GM21515 (cell line): ENCODE data around the gene SMOC2.
"Not testable (repeated sequence)": the region's sequence is repeated elsewhere in the genome, so short reads cannot be mapped to it uniquely, and the experiment has no call there.

Source experiments
- ATAC-seq: cut with Tn5 transposase; IDR thresholded peaks from one replicate; pipeline ENCODE4 v1.9.1; 2021; ENCODE audit not compliant: unreplicated experiment

Gene SMOC2

DNA sequence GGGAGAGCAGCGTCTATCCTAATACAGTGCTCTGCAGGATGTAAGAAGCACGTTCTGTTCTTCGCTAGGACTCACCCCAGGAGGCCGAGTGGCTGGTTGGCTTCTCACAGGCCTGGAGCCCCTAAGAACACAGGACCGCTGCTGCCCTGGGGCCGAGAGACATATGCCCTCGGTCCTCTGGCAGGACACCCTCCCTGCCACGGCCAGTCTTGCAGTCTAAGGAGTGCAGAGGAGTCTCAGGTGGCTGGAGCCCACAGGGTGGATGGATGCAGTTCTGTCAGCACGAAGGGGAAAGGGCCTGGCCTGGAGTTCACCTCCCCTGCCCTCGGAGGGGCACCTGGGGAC is 96.5 kb downstream of the SMOC2 start:
- ATAC-seq, result no peak

- not testable (repeated sequence) for ATAC-seq
Measured at GRCh38 chr6:168538188-168538891, 97.4 kb downstream of the SMOC2 start.

DNA sequence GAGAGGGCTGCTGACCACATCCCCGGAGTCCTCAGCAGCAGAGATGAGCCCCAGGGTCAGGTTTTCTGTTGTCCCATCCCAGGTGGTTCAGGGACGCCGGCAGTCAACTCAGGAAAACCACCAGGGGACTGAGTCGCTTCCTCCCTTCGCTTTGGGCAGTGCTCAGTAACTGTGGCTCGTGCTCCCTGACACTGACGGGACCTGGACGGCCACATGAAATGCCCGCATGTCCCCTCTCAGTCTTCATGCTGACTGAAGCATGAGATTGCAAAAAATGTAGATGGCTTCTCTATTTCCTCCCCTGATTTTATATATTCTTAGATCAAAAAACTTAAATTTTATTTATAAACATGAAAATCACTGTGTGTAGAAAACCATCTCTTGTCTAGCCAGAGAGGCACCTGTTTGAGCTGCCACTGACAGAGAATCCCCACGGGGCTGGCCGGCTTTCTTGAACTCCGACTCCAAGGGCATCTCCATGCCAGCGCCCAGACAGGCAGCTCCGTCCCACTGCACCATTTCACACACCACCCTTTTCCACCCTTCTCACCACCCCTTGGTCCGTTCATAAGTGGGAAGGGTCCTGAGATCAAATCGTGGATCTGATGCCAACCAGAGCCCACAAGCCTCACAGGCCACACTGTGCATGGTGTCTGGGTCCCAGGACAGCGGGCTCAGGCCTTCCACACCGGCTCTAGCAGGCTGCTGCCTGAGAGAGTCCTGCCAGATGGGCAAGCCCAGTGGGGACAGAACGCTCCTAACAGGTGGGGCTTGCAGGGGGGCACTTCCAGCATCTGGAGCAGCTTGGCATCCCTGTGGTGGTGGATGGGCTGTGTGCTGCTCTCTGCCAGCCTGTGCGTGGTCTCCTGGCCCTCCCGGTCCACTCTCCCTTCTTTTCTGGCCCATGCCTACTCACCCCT is 98.2 kb downstream of the SMOC2 start:
- ATAC-seq, result no peak

GRCh38 chr6:168540713-168541291 is 99.8 kb downstream of the SMOC2 start:
- no peak for ATAC-seq

DNA sequence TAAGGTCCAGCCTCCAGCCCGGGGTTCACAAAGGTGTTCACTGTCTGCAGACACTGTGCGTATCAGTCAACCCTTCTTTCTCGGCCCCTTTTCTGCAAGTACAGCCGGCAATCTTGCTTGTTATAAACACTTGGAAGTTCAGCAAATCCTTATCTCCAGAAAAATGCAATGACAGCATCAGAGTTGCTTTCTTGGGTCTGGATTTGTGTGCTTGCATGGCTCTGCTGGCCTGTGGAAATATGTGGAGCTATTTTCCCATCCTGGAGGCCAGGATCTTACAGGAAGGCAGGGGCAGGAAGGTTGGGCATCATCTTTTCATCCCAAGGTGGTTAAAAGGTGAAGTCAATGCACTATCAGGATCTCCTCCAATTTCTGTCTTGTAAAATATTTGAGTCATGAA is 100.3 kb downstream of the SMOC2 start:
- ATAC-seq, result no peak

GRCh38 chr6:168542301-168542700 is 101.3 kb downstream of the SMOC2 start:
- ATAC-seq, result no peak

- no peak for ATAC-seq
Measured at GRCh38 chr6:168545428-168545827, 104.4 kb downstream of the SMOC2 start.

GRCh38 chr6:168546151-168546550 is 105.2 kb downstream of the SMOC2 start:
- no peak for ATAC-seq

- ATAC-seq, result no peak
Measured at GRCh38 chr6:168546730-168547129, 105.7 kb downstream of the SMOC2 start.

DNA sequence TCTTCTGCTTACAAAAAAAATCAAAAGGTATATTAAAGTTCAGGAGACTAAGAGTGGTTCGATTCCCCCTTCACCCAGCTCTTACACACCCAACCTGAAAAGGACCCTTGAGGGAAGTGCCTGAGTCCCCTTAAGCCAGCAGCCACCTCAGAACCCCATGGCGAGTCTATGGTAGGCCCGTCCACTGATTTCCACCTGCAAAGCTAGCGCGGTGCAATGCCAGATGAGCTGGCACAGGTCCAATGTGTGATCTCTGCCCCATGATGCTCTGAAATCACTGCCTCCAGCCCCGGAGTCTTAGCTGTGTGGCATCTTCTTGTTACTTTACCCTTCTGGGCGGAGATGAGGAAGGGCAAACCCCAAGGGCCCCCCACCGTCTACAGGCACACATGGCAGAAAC is 109.3 kb downstream of the SMOC2 start:
- ATAC-seq, result no peak

- no peak for ATAC-seq
Measured at GRCh38 chr6:168554472-168554871, 113.5 kb downstream of the SMOC2 start.

DNA sequence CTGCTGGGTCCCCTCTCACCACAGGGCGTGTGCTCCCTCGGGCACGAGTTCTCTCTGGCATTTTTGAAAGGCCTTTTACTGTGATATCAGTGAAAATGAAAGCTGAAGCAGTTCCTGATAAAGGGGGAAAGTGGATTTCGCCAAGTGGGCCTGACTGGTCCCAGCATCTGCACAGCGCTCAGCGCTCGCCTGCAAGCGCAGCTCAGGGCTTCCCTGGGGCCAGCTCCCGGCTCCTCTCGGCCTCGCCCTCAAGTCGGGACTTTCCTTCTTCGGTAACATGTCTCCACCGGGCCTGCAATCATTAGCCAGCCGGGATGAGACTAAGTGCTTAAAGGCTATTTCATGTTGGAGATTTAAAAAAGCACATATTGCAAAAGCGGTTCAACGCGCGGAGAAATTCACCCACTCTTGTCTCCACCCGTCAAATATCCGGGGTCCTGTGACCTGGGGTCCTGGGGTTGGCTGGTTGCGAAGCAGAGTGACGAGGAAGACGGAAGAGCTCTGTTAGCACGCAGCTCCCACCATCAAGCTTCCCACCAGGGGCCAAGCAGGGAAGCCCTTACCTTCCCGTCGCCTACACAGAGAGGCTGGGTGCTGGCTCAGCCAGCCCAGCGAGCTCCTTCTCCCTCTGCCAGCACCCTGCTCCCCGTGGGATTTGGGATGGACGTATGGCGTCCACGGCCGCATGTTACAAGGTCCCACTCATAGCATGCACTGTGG is 114.1 kb downstream of the SMOC2 start:
- ATAC-seq, result no peak

- ATAC-seq, result no peak
Measured at GRCh38 chr6:168555618-168556273, 114.8 kb downstream of the SMOC2 start.

GRCh38 chr6:168557512-168557911 is 116.5 kb downstream of the SMOC2 start:
- no peak for ATAC-seq

DNA sequence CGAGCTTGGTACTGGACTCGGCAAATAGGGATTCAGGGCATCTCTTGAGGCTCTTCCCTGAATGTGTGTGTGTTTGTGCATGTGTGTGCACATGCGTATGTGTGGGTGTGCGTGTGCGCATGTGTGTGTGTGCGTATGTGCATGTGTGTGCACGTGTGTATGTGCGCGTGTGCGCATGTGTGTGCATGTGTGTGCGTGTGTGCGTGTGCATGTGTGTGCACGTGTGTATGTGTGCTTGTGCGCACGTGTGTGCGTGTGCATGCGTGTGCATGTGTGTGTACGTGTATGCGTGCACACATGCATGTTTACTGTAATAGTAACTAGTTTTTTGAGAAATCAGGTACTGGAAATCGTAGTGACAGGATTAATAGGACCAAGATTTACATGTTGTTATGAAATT is 117.7 kb downstream of the SMOC2 start:
- ATAC-seq, result no peak

GRCh38 chr6:168559574-168560098 is 118.7 kb downstream of the SMOC2 start:
- no peak for ATAC-seq

- no peak for ATAC-seq
Measured at GRCh38 chr6:168560126-168560525, 119.1 kb downstream of the SMOC2 start.

GRCh38 chr6:168562576-168563151 is 121.7 kb downstream of the SMOC2 start:
- ATAC-seq, result no peak

GRCh38 chr6:168563656-168564055 is 122.7 kb downstream of the SMOC2 start:
- ATAC-seq, result no peak

DNA sequence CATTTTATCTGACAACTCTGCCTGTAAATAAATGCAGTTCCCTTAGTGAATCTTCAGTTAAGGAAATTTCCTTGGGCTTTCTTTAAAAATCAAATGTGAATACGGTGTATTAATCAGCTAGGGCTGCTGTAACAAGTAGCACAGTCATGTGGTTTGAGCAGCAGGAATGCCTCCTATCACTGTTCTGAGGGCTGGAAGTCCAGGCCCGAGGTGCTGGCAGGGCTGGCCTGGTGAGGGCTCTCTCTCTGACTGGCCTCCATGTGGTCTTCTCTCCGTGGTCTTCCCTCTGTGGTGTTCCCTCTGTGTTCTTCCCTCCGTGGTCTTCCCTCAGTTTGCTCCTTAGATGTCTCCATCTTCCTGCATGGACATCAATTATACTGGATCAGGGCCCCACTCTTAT is 124.1 kb downstream of the SMOC2 start:
- ATAC-seq, result no peak
